HG03565 (cell line): ENCODE measurements around the gene TMEM41B.

Experiments used
- ATAC-seq: cut with Tn5 transposase; IDR thresholded peaks from one replicate; pipeline ENCODE4 v1.9.1; 2021; ENCODE audit warnings: mild to moderate bottlenecking, moderate library complexity; ENCODE audit not compliant: unreplicated experiment

Gene TMEM41B

DNA sequence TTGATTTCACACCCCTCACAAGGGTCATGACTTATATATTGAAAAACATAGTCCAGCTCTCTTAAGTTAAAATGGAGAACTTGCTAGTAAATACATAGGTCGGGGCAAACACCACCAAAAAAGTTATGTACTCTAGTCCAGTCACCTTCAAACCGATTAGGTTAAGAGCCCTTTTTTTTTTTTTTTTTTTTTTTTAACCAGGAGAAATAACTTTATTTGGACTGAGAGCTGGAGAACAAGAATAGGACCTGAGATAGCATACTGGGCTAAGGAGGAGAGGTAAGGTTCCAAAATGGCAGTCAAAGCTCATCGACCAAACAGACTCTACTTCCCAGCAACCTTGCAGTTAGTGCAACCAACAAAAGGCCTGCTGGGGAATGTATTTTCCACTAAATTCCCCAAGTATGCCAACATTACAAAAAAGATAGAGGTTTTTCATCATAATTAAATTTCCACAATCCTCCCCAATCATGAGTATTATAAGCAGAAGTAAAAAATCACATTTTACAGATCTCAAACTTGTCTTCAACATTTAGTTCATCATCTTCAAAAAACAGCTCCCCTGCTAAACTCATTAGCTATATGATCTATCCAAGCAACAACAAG, 3.8 kb downstream of the TMEM41B start:
- ATAC-seq, result no peak

DNA sequence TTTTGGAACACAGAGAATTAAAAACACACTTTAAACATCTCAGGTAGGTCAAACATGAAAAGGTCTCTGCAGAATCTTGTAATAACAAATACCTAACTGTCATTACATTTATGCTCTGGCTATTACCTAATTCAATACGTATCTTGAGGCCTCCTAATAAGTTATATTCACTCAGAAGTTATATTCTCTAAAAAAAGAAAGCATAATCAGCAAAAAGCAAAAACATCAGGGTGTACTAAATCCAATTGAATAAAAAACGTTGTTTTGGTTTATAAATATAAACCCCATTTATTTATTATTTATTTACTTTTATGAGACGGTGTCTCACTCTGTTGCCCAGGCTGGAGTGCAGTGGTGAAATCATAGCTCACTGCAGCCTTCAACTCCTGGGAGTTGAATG, 10.2 kb downstream of the TMEM41B start:
- no peak for ATAC-seq

DNA sequence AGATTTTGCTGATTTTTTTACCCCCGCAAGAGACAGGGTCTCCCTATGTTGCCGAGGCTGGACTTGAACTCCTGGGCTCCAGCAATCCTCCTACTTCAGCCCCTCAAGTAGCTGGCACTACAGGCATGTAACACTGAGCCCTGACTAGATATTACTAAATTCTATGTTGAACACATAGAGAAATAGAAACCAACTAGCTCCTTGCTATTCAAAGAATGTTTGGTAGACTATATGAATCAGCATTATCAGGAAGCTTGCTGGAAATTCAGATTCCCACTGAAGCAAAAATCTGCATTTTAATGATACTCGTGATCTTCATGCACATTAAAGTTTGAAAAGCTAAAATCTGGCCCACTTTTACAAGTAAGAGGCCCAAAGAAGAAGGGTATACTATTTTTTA, 11.9 kb downstream of the TMEM41B start:
- ATAC-seq, result no peak

DNA sequence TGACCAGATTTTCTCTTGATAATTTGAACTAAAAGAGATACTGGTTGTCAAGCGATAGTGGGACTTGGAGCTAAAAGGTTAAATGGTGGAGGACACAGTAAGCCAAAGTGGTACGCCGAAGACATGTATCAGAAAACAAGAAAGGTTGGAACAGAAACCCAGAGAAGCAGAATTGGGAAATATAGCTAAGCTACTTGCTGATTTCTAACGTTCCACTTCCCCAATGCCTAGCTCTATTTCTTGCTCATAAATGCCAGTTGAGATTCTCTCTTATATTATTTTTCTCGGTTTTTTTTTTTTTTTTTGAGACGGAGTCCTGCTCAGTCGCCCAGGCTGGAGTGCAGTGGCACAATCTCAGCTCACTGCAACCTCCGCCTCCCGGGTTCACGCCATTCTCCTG, 12.7 kb downstream of the TMEM41B start:
- ATAC-seq, result no peak

DNA sequence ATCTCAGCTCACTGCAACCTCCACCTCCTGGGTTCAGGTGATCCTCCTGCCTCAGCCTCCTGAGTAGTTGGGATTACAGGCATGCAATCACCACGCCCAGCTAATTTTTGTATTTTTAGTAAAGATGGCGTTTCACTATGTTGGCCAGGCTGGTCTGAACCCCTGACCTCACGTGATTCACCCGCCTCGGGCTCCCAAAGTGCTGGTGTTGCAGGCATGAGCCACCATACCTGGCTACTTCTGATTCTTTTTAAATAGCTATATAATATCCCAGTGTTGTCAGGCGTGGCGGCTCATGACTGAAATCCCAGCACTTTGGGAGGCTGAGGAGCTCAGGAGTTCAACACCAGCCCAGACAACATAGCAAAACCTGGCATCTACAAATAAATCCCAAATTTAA, 20.7 kb downstream of the TMEM41B start:
- no peak for ATAC-seq

DNA sequence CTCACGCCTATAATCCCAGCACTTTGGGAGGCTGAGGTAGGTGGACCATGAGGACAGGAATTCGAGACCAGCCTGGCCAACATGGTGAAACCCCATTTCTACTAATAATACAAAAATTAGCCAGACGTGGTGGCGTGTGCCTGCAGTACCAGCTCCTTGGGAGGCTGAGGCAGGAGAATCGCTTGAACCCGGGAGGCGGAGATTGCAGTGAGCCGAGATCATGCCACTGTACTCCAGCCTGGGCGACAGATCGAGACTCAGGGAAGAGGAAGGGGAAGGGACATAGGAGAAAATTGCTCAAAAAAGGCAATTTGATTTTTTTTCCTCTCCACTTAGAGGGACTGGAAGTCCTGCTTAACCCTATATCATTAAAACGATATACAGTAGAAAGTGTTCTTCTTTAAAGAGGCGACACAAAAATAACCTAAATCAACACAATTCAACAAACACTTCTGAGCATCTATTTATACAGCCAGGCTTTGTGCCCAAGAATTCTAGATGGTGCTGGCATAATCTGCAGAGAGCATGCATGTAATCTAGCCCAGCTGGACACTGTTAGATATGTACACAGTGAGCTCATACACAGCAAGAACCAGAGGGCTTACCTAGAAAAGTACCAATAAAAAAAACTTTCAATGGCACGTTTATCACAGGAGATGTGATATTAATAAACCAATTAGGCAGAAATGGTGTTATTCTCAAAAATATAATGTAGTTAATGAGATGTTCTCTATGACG, 28.4 kb downstream of the TMEM41B start:
- no peak for ATAC-seq

DNA sequence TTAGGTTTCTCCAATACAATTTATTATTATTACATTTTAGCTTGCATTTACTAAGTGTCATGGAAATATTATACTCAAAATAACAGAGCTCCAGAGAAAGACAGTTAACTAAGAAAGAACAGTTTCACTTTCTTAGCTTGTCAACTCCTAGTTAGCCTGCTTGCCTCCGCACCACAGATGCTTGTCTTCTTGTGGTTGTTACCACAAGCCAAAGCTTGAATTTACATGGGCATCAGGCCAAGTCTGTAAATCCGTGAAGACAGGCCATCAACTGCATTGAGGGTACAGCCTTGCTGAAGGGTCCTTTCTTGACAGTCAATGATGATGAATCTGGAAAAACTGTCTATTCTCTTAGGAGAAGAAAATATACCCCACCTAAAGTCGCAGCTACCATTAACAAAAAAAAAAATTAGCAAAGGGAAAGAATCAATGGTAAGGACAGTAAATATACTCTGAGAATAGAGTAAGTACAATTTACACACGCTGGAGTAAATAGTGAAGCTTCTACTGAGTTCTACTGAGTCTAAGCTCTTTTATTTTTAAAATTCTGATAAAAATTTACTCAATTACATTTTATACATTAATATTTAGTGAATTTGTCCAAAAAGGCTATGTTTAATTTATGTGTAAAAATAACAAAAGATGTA, 33.6 kb downstream of the TMEM41B start:
- peak; percentile 86 for ATAC-seq

DNA sequence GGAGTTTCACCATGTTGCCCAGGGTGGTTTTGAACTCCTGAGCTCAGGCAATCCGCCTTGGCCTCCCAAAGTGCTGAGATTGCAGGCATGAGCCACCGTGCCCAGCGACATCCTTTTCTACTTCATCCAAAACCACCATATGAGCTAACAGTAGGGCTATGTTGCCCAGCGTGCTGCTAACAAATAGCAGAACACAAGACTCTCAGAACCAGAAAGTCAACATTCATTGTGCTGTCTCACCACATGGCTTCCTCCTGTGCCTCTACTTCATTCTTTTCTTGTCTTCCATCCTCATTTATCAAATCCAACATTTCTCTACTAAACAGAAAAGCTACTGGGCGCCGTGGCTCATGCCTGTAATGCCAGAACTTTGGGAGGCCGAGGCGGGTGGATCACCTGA, 37.2 kb downstream of the TMEM41B start:
- ATAC-seq, result no peak

DNA sequence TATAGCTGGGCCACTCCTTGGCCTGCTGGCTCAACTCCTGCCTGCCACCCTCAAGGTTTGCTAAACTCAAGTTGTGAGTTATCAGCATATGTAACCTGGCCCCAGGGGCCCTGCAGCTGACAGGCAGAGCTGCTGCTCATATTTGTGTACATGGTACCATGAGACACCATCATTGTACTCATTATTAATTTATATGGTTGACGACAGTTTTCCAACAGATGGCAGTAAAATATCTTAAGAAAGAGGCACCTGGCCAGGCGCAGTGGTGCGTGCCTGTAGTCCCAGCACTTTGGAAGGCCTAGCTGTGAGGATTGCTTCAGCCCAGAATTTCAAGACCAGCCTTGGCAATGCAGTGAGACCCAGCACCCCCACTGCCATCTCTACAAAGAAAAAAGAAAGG, 37.8 kb downstream of the TMEM41B start:
- no peak for ATAC-seq

DNA sequence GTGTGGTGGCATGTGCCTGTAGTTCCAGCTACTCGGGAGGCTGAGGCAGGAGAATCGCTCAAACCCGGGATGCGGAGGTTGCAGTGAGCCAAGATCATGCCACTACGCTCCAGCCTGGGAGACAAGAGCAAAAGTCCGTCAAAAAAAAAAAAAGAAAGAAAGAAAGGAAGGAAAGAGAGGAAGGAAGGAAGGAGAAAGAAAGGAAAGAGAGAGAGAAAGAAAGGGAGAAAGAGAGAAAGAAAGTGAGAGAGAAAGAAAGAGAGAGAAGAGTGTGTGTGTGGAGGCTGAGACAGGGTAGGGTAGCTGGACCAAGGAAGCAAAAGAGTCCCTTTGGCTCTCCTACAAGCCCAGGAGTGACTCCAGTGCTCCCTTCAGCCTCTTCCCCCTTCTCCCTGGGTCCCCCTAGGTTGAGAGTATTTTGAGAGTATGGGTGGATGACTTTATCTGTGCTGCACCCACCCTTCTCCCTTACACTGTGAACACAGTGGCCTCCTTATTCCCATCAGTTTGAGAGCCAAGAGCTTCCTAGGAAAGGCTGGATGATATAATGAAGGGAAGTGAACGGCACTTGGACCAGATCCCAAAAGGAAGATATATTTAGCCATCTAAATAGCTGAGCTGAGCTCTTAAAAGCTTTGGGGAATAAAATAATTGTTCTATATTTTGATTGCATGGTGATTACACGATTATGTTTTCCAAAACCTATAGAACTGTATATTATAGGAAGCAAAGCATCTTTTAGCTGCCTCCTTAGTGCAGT, 39.7 kb downstream of the TMEM41B start:
- no peak for ATAC-seq

DNA sequence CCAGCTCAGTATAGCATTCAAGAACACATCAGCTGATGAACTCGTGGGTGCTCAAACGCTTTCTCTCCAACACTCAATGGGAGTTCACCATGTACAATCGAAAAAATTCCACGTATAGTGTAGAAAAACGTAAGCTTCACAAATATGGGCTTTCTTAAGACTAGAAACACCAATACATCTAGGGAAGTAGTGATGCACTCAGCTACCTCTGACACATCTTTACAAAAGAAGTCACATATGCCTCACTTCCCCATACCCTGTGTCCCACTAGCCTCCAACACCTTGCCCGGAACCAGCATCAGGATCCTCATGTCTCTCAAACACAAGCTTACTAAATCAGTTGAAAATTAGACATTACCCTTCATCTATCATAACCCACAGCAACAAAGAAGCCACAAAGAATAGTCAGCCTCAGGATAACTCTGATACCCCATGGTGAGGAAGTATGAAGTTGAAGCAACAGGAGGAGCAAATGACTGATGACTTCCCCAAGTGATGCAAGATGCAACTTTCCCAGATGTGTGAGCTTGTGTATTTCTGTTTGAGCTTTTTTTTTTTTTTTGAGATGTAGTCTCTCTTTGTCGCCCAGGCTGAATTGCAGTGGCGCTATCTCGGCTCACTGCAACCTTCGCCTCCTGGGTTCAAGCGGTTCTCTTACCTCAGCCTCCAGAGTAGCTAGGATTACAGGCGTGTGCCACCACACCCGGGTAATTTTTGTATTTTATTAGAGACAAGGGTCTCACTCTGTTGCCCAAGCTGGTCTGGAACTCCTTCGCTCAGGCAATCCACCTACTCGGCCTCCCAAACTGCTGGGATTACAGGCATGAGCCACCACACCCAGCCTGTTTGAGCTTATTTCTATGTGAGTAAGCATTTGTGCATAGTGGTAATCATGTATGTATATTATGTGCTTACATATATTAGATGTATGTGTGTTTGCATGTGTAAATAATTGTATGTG, 40.7 kb downstream of the TMEM41B start:
- no peak for ATAC-seq

DNA sequence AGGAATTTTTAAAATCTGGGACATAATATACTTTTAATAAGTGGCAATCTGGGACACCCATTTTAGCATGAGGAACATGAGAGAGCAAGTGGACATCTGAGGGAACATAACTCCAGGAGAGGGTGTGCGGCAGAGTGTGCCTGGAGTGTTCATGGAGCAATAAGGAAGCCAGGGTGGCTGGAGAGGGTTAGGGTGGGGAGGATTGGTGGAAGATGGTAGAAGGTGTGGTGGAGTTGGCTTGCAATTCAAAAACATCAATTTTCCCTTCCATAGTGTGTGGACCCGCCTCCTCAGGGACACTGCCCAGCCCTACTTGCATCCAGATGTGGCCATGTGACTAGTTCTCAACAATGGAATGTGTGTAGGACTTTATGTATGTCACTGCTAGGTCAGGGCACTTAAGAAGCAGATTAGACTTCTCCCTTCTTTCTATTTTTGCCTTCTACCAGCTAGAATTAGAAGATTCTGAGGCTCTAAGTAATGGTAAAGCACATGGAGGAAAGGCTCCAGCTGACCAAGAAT, 44.8 kb downstream of the TMEM41B start:
- no peak for ATAC-seq

DNA sequence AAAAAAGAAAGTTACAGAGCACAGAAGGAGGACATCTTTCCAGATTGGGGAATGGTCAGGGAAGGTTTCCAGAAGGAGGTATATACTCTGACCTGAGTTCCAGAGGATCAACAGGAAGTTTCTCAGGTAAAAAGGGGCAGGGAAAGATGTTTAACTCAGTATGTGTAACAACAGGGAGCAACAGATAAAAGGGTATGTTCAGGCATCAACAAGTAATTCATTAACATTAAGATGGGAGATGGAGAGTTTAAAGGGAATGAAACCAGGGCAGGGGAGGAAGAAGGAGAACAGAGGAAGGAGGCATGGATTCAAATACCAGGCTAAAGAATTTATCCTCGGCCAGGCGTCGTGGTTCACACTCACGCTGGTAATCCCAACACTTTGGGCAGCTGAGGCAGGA, 46.7 kb downstream of the TMEM41B start:
- no peak for ATAC-seq

DNA sequence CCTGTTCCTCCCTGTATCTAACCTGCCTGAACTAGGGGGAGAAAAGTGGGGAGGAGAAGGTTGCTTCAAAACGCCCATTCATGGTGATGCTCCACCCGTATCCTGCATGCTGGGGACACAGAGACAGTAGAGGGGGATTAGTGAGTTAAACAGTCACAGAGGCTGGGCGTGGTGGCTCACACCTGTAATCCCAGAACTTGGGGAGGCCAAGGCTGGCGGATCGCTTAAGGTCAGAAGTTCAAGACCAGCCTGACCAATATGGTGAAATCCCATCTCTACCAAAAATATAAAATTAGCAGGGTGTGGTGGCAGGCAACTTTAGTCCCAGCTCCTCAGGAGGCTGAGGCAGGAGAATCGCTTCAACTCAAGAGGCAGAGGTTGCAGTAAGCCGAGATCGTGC, 47.5 kb downstream of the TMEM41B start:
- no peak for ATAC-seq

DNA sequence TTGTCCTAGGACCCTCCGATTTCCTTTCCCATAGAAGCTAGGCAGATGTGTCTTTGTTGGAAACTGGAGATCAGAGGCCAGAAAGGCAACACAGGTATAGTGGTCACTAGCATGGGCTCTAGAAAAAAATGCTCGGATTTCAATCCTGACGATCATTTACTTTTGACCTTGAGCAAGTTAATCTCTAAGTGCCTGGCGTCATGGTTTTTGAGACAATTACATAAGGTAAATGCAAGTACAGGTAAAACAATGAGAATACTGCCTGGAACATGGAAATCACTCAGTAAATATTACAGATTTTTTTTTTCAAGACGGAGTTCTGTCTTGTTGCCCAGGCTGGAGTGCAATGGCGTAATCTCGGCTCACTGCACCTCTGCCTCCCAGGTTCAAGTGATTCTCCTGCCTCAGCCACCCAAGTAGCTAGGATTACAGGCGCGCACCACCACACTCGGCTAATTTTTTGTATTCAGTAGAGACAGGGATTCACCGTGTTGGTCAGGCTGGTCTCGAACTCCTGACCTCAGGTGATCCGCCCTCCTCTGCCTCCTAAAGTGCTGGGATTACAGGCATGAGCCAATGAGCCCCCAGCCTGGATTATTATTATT, 48.2 kb downstream of the TMEM41B start:
- no peak for ATAC-seq

DNA sequence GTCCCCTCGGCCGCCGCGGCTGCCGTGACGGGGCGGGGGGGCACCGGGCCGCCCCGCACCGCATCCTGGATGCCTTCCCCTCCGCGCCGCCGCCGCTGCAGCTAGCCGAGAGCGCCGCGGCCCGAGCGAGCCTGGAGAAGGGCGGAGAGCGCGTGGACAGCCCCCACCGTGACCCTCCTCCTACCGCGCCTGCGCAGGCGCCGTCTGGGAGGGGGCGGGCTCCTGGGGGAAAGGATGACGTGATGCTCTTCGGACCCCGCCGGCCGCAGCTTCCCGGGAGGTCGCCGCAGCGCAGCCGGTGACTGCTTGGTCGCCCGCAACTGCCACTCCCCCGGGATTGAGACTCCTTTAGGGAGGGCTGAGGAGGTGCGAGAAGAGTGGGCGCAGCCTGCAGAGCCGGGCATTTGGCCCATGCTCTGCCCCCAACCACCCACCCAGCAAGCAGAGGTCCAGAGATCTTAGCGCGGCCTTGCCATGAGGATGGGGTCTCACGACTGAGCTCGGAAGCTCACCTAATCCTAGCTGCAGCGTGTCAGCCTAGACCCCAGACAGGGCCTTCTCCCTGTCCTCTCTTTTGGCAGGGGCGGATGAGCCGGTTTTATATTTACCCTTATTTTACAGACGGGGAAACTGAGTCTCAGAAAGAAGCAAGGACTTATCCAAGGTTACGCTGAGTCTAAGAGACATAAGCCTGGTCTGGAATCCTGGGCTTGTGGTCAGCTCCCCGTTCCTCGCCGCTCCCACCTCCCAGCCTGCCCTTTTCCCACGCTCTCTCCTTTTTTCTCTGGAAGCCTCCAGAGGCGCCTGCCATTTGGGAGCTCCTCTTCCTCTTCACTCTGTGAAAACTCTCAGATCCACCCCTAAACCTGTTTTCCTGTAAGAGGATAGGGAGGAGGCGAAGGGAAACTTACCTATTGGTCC, 48.9 kb downstream of the TMEM41B start, which contains the start of gene DENND5A:
TSS of gene DENND5A (minus strand) at position 140 of the 921 bp plus-strand sequence. CDS start 281 bp downstream, outside the sequence.
- peak; percentile 35 for ATAC-seq

DNA sequence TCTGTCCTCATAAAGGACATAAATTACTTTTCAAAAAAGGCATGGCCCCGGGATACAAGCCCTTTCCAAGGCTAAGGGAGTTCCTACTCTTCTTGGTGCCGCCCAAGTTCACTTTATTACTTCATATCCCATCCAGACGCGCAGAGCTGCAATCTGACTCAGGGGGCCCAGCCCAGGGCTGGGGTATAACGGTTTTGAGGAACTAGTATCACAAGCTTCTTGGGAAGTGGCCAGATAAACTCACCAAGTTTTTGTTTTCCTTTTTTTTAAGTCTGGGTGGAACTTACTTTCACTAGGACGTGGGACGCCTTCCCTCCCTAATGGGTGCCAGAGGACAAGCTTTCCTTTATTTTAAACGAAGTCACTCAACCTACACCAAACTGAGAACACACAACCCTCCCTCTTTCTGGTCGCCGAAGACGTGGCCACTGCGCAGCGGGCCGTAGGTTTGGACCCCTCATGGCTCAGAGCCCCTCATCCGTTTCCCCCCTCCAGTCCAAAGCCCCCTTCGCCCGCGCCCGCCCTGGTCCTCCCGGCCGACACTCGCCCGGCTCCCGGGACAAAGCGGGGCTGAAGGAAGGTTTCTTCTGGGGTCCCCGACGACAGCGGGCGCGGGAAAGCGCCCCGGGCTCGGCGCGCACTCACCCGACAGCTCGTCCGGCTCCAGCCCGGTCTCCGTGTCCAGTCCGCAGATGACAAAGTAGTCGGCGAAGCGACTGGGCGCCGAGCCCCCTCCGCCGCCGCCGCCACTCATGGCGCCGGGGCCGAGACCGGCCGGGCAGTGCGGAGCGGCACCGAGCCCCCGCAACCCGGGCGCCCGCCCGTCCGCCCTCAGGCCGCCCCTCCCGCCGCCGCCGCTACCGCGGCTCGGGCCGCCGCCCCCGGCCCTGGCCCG, 49.8 kb downstream of the TMEM41B start:
- ATAC-seq, result peak; percentile 16
